Stimulated activated naive CD8-positive, alpha-beta T cell treated with anti-CD3 and anti-CD28 coated beads, Interleukin-15, Interleukin-2, amounts not matched to agents 100 U/mL and 50 U/mL, for 24 hours (primary cell): ENCODE measurements around the gene COG5.
"Not testable (repeated sequence)": the region's sequence is repeated elsewhere in the genome, so short reads cannot be mapped to it uniquely, and the experiment has no call there.

ENCODE experiments used
- ATAC-seq: fragments of 150-1000 bp; cut with Tn5 transposase; one replicate; pipeline ENCODE4 v1.10.0; 2021
- DNase-seq: peaks from one replicate; pipeline ENCODE4 v3.0.0; 2021

COG5 gene

GRCh38 chr7:107269790-107270189, 293.9 kb downstream of the COG5 start:
- DNase-seq = no peak
- ATAC-seq = no peak

- no peak for ATAC-seq
- no peak for DNase-seq
Observed at GRCh38 chr7:107268594-107268993, 295.1 kb downstream of the COG5 start.

GRCh38 chr7:107267138-107267537, 296.6 kb downstream of the COG5 start:
- ATAC-seq = no peak
- no peak for DNase-seq

GRCh38 chr7:107264723-107265122, 299.0 kb downstream of the COG5 start:
- no peak for ATAC-seq
- DNase-seq = no peak

GRCh38 chr7:107262857-107263256, 300.9 kb downstream of the COG5 start:
- DNase-seq (no peak), ATAC-seq (no peak)

- DNase-seq = no peak
- ATAC-seq = no peak
Observed at GRCh38 chr7:107258737-107259136, 305.0 kb downstream of the COG5 start.

GRCh38 chr7:107255602-107256001, 308.1 kb downstream of the COG5 start:
- DNase-seq = no peak
- no peak for ATAC-seq

GRCh38 chr7:107254398-107254985, 309.2 kb downstream of the COG5 start:
- no peak for ATAC-seq
- no peak for DNase-seq

- ATAC-seq (no peak), DNase-seq (no peak)
Observed at GRCh38 chr7:107253599-107253998, 310.1 kb downstream of the COG5 start.

GRCh38 chr7:107251963-107252362, 311.8 kb downstream of the COG5 start:
- DNase-seq (no peak), ATAC-seq (no peak)

GRCh38 chr7:107248551-107249316, 315.0 kb downstream of the COG5 start:
- DNase-seq (no peak), ATAC-seq (no peak)

- not testable (repeated sequence) for ATAC-seq, DNase-seq
Observed at GRCh38 chr7:107246836-107247235, 316.9 kb downstream of the COG5 start.

- no peak for ATAC-seq
- no peak for DNase-seq
Observed at GRCh38 chr7:107244613-107245012, 319.1 kb downstream of the COG5 start.

- ATAC-seq (no peak), DNase-seq (no peak)
Observed at GRCh38 chr7:107242267-107242666, 321.5 kb downstream of the COG5 start.

GRCh38 chr7:107237451-107237850, 326.3 kb downstream of the COG5 start:
- no peak for ATAC-seq
- no peak for DNase-seq

GRCh38 chr7:107236862-107237261, 326.9 kb downstream of the COG5 start:
- no peak for DNase-seq
- ATAC-seq = no peak

- ATAC-seq (no peak), DNase-seq (no peak)
Observed at GRCh38 chr7:107234436-107234835, 329.3 kb downstream of the COG5 start.

GRCh38 chr7:107233981-107234380, 329.7 kb downstream of the COG5 start:
- DNase-seq (no peak), ATAC-seq (no peak)

- ATAC-seq (no peak), DNase-seq (no peak)
Observed at GRCh38 chr7:107233174-107233573, 330.5 kb downstream of the COG5 start.

- no peak for DNase-seq
- no peak for ATAC-seq
Observed at GRCh38 chr7:107232568-107233090, 331.1 kb downstream of the COG5 start.

GRCh38 chr7:107230334-107230733, 333.4 kb downstream of the COG5 start:
- no peak for DNase-seq
- no peak for ATAC-seq

GRCh38 chr7:107228291-107228690, 335.4 kb downstream of the COG5 start:
- DNase-seq = no peak
- no peak for ATAC-seq

- no peak for ATAC-seq
Observed at GRCh38 chr7:107224374-107225223, 339.1 kb downstream of the COG5 start.

More at GRCh38 chr7:107224374-107225223, 339.1 kb downstream of the COG5 start:
- DNase-seq = no peak
